Esophagus squamous epithelium (tissue), 4 donors: ENCODE results near the gene GPC6.

Source experiments
- POLR2A ChIP-seq, 4 donors: fragments of 450-650 bp; IDR thresholded peaks; one replicate each; pipeline ENCODE4 v1.6.1; 2017; ENCODE audit warnings: antibody characterized with exemption in 4 of 4, mild to moderate bottlenecking in 4 of 4, moderate library complexity in 3 of 4
- TF ChIP-seq, protein P1 (sequence below), 6 experiments: fragments of 450-650 bp in 4 of 6; fragments of 200-600 bp in 2 of 6; sonication (generic) in 2 of 6; IDR thresholded peaks; one replicate each; pipeline ENCODE4 v1.5.1; 2016 to 2019; ENCODE audit warnings: antibody characterized with exemption in 6 of 6, mild to moderate bottlenecking in 4 of 6, moderate library complexity in 4 of 6

DNA sequence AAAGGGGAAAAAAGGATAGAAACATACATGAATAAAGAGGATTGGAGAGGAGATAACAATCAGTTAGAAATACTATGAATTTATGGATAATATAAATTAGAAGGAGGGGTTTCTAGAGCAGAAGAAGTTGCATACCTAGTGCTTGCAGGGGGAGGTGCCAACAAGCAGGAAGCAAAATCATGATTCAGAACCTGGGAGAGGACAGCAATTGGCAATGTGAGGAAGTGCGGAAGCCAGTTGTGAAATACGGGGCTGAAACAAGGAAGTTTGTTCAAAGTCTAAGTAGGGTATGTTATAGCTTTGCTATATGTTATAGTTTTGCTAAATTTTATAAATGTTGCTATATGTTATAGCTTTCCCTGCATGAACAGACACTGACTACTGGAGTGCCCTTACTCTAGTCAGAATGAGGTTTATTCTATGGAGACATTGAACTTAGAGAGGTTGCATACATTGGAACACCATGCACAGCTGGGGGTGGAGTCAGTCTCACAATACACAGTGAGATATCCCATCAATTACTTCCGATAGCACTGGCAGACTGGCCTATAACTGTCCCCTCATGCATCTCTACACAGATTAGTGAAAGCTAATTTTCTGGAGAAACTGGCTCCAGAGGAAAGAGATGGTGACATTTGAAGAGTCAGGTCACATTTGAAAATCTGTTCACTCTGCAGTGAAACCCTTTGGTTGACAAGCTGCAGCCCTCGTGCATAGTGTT, 92.1 kb downstream of the GPC6 start:
- TF ChIP-seq, protein P1, sequence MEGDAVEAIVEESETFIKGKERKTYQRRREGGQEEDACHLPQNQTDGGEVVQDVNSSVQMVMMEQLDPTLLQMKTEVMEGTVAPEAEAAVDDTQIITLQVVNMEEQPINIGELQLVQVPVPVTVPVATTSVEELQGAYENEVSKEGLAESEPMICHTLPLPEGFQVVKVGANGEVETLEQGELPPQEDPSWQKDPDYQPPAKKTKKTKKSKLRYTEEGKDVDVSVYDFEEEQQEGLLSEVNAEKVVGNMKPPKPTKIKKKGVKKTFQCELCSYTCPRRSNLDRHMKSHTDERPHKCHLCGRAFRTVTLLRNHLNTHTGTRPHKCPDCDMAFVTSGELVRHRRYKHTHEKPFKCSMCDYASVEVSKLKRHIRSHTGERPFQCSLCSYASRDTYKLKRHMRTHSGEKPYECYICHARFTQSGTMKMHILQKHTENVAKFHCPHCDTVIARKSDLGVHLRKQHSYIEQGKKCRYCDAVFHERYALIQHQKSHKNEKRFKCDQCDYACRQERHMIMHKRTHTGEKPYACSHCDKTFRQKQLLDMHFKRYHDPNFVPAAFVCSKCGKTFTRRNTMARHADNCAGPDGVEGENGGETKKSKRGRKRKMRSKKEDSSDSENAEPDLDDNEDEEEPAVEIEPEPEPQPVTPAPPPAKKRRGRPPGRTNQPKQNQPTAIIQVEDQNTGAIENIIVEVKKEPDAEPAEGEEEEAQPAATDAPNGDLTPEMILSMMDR (IDR thresholded peaks at IDR 0.05) = no peak
- TF ChIP-seq POLR2A (IDR thresholded peaks at IDR 0.05) = no peak
